ENCODE measurements around the gene PCDHA5.
"Not testable (repeated sequence)": the region's sequence is repeated elsewhere in the genome, so short reads cannot be mapped to it uniquely, and the experiment has no call there.

DNA sequence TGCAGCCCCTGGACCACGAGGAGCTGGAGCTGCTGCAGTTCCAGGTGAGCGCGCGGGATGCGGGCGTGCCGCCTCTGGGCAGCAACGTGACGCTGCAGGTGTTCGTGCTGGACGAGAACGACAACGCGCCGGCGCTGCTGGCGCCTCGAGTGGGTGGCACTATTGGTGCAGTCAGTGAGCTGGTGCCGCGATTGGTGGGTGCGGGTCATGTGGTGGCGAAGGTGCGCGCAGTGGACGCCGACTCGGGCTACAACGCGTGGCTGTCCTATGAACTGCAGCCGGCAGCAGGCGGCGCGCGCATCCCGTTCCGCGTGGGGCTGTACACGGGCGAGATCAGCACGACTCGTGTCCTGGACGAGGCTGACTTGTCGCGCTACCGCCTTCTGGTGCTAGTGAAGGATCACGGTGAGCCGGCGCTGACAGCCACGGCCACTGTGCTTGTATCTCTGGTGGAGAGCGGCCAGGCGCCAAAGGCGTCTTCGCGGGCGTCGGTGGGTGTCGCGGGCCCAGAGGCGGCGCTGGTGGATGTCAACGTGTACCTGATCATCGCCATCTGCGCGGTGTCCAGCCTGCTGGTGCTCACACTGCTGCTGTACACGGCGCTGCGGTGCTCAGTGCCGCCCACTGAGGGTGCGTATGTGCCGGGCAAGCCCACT lies 33.4 kb upstream of the PCDHA5 start:
- TF ChIP-seq, protein P1, sequence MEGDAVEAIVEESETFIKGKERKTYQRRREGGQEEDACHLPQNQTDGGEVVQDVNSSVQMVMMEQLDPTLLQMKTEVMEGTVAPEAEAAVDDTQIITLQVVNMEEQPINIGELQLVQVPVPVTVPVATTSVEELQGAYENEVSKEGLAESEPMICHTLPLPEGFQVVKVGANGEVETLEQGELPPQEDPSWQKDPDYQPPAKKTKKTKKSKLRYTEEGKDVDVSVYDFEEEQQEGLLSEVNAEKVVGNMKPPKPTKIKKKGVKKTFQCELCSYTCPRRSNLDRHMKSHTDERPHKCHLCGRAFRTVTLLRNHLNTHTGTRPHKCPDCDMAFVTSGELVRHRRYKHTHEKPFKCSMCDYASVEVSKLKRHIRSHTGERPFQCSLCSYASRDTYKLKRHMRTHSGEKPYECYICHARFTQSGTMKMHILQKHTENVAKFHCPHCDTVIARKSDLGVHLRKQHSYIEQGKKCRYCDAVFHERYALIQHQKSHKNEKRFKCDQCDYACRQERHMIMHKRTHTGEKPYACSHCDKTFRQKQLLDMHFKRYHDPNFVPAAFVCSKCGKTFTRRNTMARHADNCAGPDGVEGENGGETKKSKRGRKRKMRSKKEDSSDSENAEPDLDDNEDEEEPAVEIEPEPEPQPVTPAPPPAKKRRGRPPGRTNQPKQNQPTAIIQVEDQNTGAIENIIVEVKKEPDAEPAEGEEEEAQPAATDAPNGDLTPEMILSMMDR (IDR thresholded peaks at IDR 0.05; ENCODE audit: low read depth, low read length, poor library complexity, severe bottlenecking), result not testable (repeated sequence)
- TF ChIP-seq EZH2phosphoT487 (IDR thresholded peaks at IDR 0.05; ENCODE audit: borderline replicate concordance, low read length), result not testable (repeated sequence)

All from DOHH2 (cell line).